ENCODE measurements around the gene SDHA. TPM values are rescaled to one million over a fixed set of nuclear protein-coding genes. Genes with fewer than 3 reads are reported as not detected.
"Not testable (repeated sequence)": the region's sequence is repeated elsewhere in the genome, so short reads cannot be mapped to it uniquely, and the experiment has no call there.

The SDHA gene
- total RNA-seq, 1 experiment from 2014 or later: 78.4 TPM

DNA sequence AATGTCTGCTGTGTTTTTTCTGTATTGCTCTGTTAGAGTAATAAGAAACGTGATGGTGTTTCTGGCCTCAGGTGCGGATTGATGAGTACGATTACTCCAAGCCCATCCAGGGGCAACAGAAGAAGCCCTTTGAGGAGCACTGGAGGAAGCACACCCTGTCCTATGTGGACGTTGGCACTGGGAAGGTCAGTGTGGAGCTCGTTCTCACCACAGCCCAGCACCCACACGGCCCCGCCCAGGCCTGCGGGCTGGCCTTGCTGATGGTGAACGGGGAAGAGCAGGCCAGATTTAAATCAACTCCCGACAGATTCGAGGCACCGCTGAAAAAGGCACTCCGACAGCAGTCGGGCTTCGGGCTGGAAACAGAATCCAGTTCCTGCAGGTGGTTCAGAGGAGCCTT lies 36.2 kb downstream of the SDHA start:
- not testable (repeated sequence) for DNase-seq (ENCODE audit: low read depth)

- not testable (repeated sequence) for DNase-seq (ENCODE audit: low read depth)
Measured at GRCh38 chr5:255116-255515, 37.0 kb downstream of the SDHA start.

GRCh38 chr5:256347-256746 lies 38.2 kb downstream of the SDHA start:
- not testable (repeated sequence) for DNase-seq (ENCODE audit: low read depth)

DNA sequence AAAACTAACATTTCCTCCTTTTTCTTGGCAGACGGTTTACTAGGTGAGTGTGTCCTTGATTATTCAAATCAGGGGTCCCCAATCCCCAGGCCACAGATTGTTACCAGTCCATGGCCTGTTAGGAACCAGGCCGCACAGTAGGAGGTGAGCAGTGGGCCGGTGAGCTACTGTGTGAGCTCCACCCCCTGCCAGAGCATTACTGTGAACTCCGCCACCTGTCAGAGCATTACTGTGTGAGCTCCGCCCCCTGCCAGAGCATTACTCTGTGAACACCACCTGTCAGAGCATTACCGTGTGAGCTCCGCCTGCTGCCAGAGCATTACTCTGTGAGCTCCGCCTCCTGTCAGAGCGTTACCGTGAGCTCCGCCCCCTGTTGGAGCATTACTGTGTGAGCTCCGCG lies 39.0 kb downstream of the SDHA start:
- no peak for DNase-seq (ENCODE audit: low read depth)

- DNase-seq (ENCODE audit: low read depth): peak; percentile 92
Measured at GRCh38 chr5:263275-263974, 45.3 kb downstream of the SDHA start.

DNA sequence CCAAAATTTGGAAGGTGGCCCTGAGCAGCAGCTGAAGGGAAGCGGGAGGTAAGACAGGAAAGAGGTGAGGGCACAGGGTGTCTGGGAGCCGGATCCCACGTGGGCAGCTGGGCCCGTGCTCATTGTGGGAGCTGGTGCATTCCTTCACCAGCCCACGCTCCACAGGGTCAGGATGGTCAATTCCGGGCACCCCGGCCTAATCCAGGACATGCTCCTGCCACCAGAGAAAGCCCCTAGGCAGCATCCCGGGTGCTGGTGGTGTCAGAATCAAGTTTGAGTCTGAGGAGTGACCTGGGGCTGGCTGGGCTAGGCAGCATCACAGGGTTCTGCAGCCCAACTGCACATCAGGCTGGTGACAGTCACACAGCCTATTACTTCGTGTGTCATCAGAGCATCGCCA lies 46.2 kb downstream of the SDHA start:
- DNase-seq (ENCODE audit: low read depth): no peak

- peak; percentile 20 for DNase-seq (ENCODE audit: low read depth)
Measured at GRCh38 chr5:266311-267026, 48.3 kb downstream of the SDHA start.

- no peak for DNase-seq (ENCODE audit: low read depth)
Measured at GRCh38 chr5:267716-268115, 49.6 kb downstream of the SDHA start.

DNA sequence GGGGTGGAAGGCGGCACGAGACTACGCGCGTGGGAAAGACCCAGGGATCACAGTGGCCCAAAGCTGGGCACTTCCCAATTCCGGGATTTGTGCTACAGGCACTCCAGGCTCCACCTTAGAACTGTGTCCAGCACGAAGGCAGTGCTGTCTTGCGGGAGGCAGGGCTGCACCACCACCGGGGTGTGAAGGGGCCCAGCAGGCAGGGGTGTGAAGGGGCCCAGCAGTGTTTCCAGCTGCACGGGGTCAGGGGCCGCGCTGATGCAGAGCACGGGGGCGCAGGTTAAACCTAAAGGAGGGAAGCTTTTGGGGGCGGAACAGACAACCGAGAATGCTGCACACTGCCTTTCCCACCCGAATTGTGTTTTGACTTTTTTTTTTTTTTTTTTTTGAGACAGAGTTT lies 52.2 kb downstream of the SDHA start:
- DNase-seq (ENCODE audit: low read depth): no peak

GRCh38 chr5:271828-272167 lies 53.7 kb downstream of the SDHA start:
- not testable (repeated sequence) for DNase-seq (ENCODE audit: low read depth)

DNA sequence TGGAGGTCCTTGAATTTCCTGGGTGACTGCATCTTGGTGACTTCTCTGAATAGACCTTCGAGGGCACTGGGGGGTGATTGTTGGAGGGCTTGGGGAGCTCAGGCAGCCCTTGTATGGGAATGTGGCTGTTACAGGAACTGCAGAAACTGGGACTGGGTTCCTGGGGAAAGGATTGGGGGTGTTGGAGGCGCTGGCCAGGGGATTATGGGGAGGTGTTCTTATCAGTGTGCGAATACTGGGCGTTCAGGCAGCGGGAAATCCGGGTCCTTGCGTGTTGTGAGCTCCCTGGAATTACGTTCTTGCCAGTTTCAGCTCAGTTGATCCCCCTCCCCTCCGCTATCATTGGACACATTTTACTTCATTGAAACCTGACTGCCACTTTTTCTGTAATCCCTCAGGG lies 55.0 kb downstream of the SDHA start:
- DNase-seq (ENCODE audit: low read depth): not testable (repeated sequence)

DNA sequence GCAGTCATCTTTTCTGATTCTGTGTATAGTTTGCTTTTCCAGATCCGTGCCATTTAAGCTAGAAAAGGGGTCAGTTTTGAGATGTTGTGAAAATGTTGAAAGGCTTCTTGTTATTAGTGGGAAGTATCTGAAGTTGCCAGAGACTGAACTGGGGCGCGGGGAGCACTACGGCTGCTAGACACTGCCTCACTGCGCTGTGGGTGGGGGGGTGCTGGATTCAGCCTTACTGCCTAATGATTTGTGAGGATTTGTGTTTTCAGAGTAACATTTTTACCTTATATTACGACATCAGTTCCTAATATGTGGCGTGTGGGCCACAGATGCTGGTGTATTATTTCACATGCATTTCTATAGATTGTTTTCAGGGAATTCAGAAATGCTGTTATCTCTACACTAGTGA lies 55.4 kb downstream of the SDHA start:
- not testable (repeated sequence) for DNase-seq (ENCODE audit: low read depth)

- DNase-seq (ENCODE audit: low read depth): not testable (repeated sequence)
Measured at GRCh38 chr5:274346-274745, 56.2 kb downstream of the SDHA start.

GRCh38 chr5:278646-279045 lies 60.5 kb downstream of the SDHA start:
- DNase-seq (ENCODE audit: low read depth): no peak

GRCh38 chr5:279051-279665 lies 61.0 kb downstream of the SDHA start:
- not testable (repeated sequence) for DNase-seq (ENCODE audit: low read depth)

GRCh38 chr5:285991-286557 lies 68.0 kb downstream of the SDHA start:
- no peak for DNase-seq (ENCODE audit: low read depth)

- DNase-seq (ENCODE audit: low read depth): not testable (repeated sequence)
Measured at GRCh38 chr5:290200-290599, 72.1 kb downstream of the SDHA start.

DNA sequence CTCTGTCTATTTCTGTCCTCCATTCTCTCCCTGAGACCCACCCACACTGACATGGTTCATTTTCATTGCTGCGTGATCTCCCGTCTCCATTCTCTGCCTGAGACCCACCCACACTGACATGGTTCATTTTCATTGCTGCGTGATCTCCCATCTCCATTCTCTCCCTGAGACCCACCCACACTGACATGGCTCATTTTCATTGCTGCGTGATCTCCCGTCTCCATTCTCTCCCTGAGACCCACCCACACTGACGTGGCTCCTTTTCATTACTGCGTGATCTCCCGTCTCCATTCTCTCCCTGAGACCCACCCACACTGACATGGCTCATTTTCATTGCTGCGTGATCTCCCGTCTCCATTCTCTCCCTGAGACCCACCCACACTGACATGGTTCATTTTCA lies 73.2 kb downstream of the SDHA start:
- DNase-seq (ENCODE audit: low read depth): not testable (repeated sequence)

GRCh38 chr5:294788-295187 lies 76.7 kb downstream of the SDHA start:
- DNase-seq (ENCODE audit: low read depth): not testable (repeated sequence)

DNA sequence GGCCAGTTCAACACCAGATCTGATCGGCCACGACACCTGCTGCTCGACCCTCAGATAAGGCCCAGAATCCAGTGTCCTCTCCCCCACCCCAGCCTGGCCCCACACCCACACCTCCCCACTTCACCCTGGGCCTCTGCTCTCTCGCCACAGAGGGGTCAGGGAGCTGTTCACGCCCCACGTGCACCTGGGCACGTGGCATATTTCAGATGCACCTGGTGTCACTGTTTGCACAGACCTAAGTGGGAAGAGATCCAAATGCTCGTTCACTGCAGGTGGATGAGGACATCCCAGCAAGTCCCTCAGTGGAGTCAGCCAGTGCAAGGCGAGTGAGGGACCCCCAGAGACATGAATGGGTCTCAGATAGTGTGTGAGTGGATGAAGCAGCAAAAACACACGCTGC lies 78.1 kb downstream of the SDHA start:
- not testable (repeated sequence) for DNase-seq (ENCODE audit: low read depth)

DNA sequence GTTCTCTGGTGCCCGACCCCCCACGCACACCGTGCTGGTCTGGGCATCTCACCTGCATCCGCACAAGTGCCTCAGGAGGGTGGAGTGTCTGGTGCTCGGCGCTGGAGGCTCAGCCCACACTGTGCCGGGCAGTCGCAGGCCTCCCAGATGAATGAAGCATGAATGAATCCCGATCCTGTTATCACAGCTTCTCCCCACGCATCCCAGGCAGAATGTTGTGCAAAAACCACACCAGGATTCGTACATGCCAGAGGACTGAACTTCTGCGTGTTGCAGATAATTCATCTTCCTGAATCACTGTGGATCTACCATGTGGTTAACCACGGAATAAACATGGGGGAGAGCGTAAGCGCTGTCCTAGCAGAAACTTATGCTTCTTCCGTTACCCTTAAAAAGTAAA lies 78.8 kb downstream of the SDHA start:
- DNase-seq (ENCODE audit: low read depth): peak; percentile 86

GRCh38 chr5:297448-297847 lies 79.3 kb downstream of the SDHA start:
- peak; percentile 50 for DNase-seq (ENCODE audit: low read depth)

Measured in LHCN-M2 (cell line).